ENCODE data around the gene ATXN7. TPM values are rescaled to one million over a fixed set of nuclear protein-coding genes. Genes with fewer than 3 reads are reported as not detected.
A peak's percentile ranks its signal among the peaks of the same experiment; 100 is the strongest.

Gene ATXN7
- total RNA-seq, 1 experiment from 2014 or later, result 4.0 TPM

GRCh38 chr3:63981980-63982379, 118.3 kb downstream of the ATXN7 start:
- no peak for DNase-seq (ENCODE audit: low spot score)

- DNase-seq (ENCODE audit: low spot score), result no peak
These were observed 120.7 kb downstream of the ATXN7 start for GRCh38 chr3:63984391-63984790.

DNA sequence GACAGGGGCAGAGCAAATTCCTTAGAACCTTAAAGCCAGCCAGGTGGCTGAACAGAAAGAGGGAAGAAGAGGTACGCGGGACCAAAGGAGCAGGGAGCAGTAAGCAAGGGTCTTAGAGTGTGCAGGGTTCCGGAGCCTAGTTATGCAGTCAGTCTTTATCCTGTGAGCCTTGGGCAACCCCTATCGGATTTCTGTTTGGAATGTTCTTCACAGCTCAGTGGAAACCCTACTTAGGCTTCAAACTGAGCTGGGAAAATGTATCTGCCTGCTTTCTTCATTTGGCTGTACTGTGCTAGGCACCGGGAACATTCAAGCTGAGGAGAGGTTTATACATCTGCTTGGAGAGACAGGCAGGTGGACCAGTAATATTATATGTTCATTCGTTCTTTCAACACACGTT, 122.5 kb downstream of the ATXN7 start:
- DNase-seq (ENCODE audit: low spot score), result no peak

- DNase-seq (ENCODE audit: low spot score), result no peak
These were observed 123.2 kb downstream of the ATXN7 start for GRCh38 chr3:63986831-63987230.

- DNase-seq (ENCODE audit: low spot score), result no peak
These were observed 125.3 kb downstream of the ATXN7 start for GRCh38 chr3:63988943-63989342.

DNA sequence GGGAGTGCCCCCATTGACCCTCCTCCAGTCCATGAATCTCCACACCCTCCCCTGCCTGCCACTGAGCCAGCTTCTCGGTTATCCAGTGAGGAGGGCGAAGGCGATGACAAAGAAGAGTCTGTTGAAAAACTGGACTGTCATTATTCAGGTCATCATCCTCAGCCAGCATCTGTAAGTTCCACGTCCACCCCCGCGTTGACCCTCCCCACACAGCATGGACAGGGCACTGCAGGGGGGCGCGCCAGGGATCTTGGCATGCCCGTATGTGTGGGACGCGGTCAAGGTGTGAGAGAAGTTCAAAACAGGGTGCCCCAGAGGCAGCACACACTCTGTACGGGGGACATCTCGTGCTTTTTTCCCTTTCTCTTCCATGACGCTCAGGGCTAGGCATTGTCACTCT, 126.5 kb downstream of the ATXN7 start:
- DNase-seq (ENCODE audit: low spot score), result no peak

- no peak for DNase-seq (ENCODE audit: low spot score)
These were observed 127.1 kb downstream of the ATXN7 start for GRCh38 chr3:63990733-63991132.

GRCh38 chr3:63991666-63992065, 128.0 kb downstream of the ATXN7 start:
- no peak for DNase-seq (ENCODE audit: low spot score)

DNA sequence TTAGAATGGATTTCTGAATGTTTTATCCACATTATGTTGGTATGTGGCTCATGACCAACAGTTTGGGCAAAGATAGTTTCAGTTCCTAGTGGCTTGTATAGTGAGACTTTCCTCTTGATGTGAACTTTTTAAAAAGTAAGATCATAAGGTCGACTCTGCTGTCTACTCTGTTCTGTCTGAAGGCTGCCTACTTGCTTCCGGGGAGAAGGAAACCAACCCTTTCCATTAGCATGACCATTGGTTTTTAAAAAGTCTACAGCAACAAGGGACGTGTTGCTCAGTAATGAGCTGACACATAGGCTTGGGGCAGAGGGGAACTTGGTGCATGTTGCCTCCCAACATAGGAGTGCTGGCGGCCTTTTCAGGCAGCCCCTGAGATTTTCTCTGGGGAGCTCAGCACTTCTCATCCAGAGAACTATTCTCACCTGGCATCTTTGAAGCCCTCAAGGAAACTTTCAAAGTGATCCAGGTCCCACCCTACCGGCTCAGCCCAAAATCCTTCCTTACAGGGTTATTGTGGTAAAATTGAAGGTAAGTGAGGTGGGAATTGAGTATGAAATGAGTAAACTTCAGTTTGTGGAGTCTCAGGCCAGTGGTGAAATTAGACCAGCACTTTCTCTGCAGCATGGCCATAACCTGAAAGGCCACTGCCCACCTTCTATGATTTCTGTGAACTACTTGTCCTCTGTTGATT, 129.0 kb downstream of the ATXN7 start:
- DNase-seq (ENCODE audit: low spot score), result no peak

- DNase-seq (ENCODE audit: low spot score), result peak; percentile 51
These were observed 130.0 kb downstream of the ATXN7 start for GRCh38 chr3:63993653-63994079.

- DNase-seq (ENCODE audit: low spot score), result no peak
These were observed 131.4 kb downstream of the ATXN7 start for GRCh38 chr3:63995086-63995485.

GRCh38 chr3:63998852-63999754, 135.4 kb downstream of the ATXN7 start:
- no peak for DNase-seq (ENCODE audit: low spot score)

DNA sequence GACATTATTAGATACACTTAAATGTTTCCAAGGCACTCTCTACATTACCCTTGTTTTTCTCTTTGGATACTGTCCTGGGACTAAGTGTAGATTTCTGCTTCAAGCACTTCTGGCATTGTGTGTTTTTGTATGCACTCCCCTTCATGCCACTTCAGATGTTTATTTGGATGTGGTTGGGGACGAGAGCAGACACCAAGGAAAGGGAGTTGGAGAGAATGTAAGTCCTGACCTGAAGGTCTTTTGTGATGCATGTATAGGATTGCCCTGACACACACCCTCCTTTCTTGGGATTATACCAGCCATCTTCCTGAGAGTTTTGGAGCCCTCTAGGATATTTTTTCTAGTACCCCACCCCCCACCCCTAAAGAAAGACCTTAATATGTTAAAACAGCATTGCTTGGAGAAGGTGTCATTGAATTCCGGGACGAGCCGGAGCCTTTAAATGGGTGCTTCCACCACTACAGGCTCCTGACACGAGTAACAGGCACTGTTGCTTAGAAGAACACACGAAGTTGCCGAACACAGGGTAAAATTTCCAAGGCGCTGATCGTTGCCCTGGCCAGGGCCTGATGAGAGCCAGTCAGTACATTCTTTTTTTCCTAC, 136.9 kb downstream of the ATXN7 start:
- DNase-seq (ENCODE audit: low spot score), result no peak

GRCh38 chr3:64002233-64002632, 138.6 kb downstream of the ATXN7 start:
- DNase-seq (ENCODE audit: low spot score), result no peak

DNA sequence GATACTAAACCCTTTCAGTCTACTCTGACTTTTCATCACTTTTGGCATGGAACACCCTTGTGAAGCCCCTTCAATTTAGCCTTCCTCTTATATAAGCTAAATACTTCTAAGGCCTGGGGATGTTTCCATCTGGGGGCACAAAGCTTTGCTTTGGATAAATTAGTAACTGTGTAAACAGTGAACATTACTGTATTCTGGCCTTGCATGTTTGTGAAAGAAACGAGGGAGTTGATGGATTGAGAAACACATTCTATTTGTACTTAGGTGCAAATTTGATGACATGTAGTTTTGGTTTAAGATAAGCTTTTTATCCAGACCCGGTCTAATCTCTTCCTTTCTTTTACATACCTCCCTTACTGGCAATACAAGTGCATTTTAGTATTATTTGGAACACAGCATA, 139.9 kb downstream of the ATXN7 start:
- DNase-seq (ENCODE audit: low spot score), result no peak

DNA sequence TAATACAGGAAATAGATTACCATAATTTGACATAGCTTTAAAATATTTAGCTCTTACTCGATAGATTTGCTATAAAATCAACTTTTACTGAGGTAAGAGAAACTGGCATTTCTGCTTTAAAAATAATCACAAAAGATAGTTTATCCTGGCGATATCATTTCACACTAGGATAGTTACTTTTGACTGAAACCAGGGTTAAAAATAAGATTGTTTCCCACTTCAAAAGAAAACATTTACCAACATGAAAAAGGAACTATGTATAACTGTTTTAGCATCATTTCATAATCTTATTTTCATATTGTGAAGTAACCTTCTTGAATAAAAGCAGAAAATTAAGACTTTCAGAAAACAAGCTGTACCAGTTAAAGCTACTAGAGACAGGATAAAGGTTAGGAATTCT, 144.3 kb downstream of the ATXN7 start:
- DNase-seq (ENCODE audit: low spot score), result no peak

DNA sequence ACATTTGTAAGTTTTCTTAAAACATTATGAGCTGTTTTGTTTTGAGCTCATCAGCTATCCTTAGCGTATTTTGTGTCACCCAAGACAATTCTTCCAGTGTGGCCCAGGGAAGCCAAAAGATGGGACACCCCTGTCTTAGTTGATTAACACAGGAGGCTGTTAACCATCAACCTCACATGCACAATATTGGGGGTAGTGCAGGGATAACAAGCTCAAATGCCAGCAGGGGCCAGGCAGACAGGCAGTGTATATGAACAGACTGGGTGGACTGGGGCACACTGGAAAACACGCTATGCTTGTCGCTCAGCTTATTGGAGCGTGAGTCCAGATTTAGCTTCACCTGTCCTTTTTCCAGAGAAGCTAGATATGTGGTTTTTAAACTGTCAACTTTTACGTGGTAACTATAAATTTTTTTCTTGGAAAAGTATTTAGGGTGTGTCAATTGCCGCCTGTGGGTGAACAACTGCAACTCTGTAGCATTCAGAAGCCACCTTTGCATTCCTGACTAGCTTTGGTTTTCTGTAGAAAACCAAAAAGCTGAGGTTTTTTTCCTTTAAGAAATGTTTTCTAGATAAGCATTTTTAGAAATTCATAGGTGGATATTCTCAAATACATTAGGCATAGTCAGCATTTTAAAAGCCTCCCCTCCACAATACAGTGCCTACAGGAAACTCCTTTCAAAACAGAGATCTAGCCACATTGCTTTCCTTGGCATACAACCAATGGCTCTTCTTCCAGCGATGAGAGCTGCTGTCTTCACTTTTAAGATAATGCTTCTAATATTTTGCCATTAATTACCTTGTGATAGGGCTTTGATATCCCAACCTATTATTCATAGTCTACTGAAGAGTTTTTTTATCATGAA, 145.1 kb downstream of the ATXN7 start:
- DNase-seq (ENCODE audit: low spot score), result no peak

DNA sequence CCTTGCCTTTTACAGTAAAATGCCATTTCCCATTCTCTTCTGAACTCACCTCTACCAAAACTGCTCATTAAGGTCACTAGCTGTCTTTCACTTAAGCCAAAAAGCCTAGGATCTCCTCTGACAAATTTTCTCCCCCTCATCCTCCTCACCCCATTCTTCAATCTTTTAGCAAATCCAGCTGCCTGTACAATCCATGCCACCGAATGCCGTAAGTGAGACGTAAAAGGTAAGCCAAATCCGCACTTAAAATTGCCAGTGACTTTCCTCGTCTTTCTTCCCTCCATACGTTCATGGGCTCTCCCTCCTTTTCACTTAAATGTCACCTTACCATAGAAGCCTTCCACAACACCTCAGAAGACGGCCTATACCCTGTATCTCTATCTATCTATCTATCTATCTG, 145.9 kb downstream of the ATXN7 start:
- no peak for DNase-seq (ENCODE audit: low spot score)

- no peak for DNase-seq (ENCODE audit: low spot score)
These were observed 146.5 kb downstream of the ATXN7 start for GRCh38 chr3:64010199-64010598.

DNA sequence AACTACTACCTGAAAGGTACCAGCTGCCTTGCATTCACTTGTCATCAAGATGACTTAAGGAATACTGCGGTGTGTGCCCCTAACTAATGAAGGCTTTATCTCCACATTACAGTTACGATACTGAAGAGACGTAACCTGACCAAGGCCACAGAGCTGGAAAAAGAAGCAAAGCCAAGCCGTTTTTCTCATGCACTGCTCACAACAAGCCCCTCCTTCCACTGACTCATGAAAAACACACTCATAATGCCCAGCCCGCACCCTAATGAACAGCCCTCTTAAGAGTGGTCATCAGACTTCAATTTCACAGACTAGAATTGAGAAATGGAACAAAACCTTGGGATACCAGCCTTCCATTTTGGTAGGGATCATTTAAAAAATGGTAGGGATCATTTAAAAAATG, 148.0 kb downstream of the ATXN7 start:
- no peak for DNase-seq (ENCODE audit: low spot score)

DNA sequence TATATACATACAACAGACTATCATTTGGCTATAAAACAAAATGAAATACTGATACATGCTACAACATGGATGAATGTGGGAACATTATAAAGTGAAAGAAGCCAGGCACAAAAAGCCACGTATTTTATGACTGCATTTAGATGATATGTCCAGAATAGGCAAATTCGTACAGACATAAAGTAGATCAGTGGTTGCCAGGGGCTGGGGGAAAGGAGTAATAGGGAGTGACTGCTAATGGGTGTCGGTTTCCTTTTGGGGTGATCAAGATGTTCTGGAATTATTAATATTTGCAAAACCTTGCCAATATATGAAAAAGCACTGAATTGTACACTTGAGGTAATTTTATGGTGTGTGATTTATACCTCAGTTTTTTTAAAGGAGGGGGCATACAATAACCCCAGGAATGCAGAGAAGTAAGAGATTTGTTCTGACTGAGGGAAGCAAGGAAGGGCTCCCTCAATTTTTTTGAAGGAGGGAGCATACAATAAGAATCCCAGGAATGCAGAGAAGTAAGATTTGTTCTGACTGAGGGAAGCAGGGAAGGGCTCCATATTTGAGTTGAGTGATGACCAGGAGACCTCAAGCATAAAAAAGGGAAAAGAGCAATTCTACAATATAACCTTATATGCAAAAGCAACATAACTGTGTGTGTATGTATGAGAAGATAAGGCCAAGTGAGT, 153.4 kb downstream of the ATXN7 start:
- no peak for DNase-seq (ENCODE audit: low spot score)

All from H4 (cell line).